Measurements from ENCODE around the gene ENG.
"Not testable (repeated sequence)": the region's sequence is repeated elsewhere in the genome, so short reads cannot be mapped to it uniquely, and the experiment has no call there.

ENG gene

GRCh38 chr9:127841087-127841835, 13.2 kb downstream of the ENG start:
- DNase-seq, result no peak

- DNase-seq, result peak; percentile 77
These were observed 15.9 kb downstream of the ENG start for GRCh38 chr9:127838375-127839078.

GRCh38 chr9:127837346-127837745, 17.1 kb downstream of the ENG start:
- DNase-seq, result no peak

GRCh38 chr9:127836561-127836960, 17.9 kb downstream of the ENG start:
- not testable (repeated sequence) for DNase-seq

GRCh38 chr9:127835991-127836516, 18.4 kb downstream of the ENG start:
- peak; percentile 69 for DNase-seq

- peak; percentile 16 for DNase-seq
These were observed 20.9 kb downstream of the ENG start for GRCh38 chr9:127833555-127833954.

- peak; percentile 34 for DNase-seq
These were observed 22.2 kb downstream of the ENG start for GRCh38 chr9:127832248-127832647.

GRCh38 chr9:127829205-127829906, 25.1 kb downstream of the ENG start:
- DNase-seq, result peak; percentile 13

- DNase-seq, result peak; percentile 90
These were observed 26.0 kb downstream of the ENG start for GRCh38 chr9:127828262-127829031.

- DNase-seq, result peak; percentile 20
These were observed 28.1 kb downstream of the ENG start for GRCh38 chr9:127826253-127826913.

- DNase-seq, result peak; percentile 56
These were observed 29.0 kb downstream of the ENG start for GRCh38 chr9:127825319-127826051.

GRCh38 chr9:127822108-127822507, 32.4 kb downstream of the ENG start:
- no peak for DNase-seq

GRCh38 chr9:127818574-127818973, 35.9 kb downstream of the ENG start:
- no peak for DNase-seq

- peak; percentile 77 for DNase-seq
These were observed 36.5 kb downstream of the ENG start for GRCh38 chr9:127817881-127818434.

GRCh38 chr9:127816728-127817127, 37.7 kb downstream of the ENG start:
- DNase-seq, result no peak

- DNase-seq, result no peak
These were observed 38.1 kb downstream of the ENG start for GRCh38 chr9:127816362-127816725.

- DNase-seq, result no peak
These were observed 38.7 kb downstream of the ENG start for GRCh38 chr9:127815512-127816361.

- DNase-seq, result no peak
These were observed 39.6 kb downstream of the ENG start for GRCh38 chr9:127814619-127815511.

GRCh38 chr9:127813686-127814226, 40.7 kb downstream of the ENG start:
- DNase-seq, result no peak

All from femur (tissue), 1 donor.